Measurements from ENCODE around the gene STRA6.

Gene STRA6

DNA sequence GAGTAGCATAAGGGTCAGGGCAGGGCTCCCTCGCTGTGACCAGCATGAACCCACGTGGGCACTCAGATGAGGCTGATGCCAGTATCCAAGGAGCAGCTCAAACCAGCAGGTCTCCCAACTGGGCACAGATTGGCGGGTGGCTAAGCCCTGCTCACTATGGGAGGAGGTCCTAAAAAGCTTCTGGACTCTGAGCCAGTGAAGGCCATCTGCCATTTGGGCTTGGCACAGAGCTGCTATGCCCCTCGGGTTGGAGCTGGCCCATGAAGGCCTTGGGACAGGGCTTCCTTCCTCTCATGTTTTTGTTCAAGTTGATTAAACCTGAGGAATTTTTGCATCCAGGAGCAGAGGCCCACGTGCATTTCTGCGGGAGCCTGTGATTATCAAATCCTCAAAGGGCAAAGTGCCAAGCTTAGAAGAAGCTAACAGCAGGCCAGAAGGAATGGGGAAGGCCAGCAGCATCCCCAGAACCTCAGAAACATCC is 4.3 kb upstream of the STRA6 start:
- no peak for TF ChIP-seq EZH2 (IDR thresholded peaks at IDR 0.05)
- no peak for TF ChIP-seq FOXP2 (optimal IDR thresholded peaks at IDR 0.05; ENCODE audit: control extremely low read depth, extremely low read length, insufficient read depth)
- TF ChIP-seq POLR2AphosphoS5 (IDR thresholded peaks at IDR 0.05; ENCODE audit: borderline replicate concordance, low read depth, low read length), result no peak
- Histone ChIP-seq H3K27ac (no peak overlapping the region; the same call in 1 of the 2 replicates), H3K36me3 (ENCODE audit: insufficient read depth, low read length) (no peaks in the 10 kb centered on the region)

DNA sequence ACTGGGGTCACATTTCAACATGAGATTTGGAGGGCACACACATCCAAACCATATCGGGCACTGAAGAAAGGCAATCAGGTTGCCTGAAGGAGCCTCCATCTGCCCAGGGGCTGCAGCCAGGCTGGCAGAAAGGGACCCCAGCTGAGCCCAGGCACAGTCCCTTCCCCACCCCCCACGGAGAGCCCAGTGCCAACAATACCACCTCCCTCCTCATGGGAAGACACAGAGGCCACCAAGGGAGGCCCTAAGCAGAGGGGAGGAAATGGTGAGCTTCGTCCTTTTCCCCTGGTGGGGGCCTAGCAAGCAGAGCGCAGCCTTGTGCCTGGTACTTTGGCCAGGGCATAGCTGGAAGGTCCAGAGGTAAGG is 3.0 kb upstream of the STRA6 start:
- no peak for DNase-seq (ENCODE audit: low read depth, low spot score)
- Histone ChIP-seq H3K36me3 (ENCODE audit: insufficient read depth, low read length) (no peaks in the 10 kb centered on the region), H3K9me3 (ENCODE audit: low read depth, low read length) (no peaks in the 10 kb centered on the region), H3K4me3 (no peak overlapping the region), H3K27ac (no peak overlapping the region), H3K9ac (ENCODE audit: insufficient read length) (no peak overlapping the region)
- no peak for TF ChIP-seq FOXP2 (optimal IDR thresholded peaks at IDR 0.05; ENCODE audit: control extremely low read depth, extremely low read length, insufficient read depth)
- no peak for TF ChIP-seq EZH2 (IDR thresholded peaks at IDR 0.05)
- no peak for TF ChIP-seq POLR2AphosphoS5 (IDR thresholded peaks at IDR 0.05; ENCODE audit: borderline replicate concordance, low read depth, low read length)

More for the DNA sequence above, 4.3 kb upstream of the STRA6 start:
- no peak for DNase-seq (ENCODE audit: low read depth, low spot score)
- Histone ChIP-seq H3K4me3 (no peak overlapping the region), H3K9ac (ENCODE audit: insufficient read length) (no peak overlapping the region), H3K9me3 (ENCODE audit: low read depth, low read length) (no peaks in the 10 kb centered on the region)

DNA sequence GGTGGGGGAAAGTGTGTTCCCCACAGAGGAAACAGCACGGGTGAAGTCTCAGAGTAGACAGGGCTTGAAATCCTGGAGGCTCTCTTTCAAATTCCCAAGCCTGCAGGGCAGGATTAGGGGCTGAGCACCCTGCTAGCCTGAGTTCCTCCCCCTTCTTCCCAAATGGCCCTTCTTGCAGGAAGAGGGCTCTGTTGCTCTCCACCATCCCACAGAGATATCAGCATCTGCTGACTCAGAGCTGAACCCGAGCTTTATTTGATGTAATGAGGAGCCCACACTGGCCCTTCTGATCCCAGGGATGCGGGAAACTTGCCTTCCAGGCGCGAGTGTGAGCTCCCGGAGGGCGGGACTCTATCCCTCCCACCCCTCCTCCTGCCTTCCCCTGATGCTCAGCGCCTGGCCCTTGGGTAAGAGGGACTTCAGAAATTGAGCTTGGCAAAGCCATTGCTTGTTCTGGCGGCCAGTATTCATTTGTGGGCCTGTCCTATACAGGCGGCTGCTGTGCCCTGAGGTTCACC is 1.4 kb upstream of the STRA6 start:
- Histone ChIP-seq H3K36me3 (ENCODE audit: insufficient read depth, low read length) (no peaks in the 10 kb centered on the region), H3K9me3 (ENCODE audit: low read depth, low read length) (no peaks in the 10 kb centered on the region), H3K4me3 (peak overlapping the region; percentile 75), H3K9ac (ENCODE audit: insufficient read length) (no peak overlapping the region), H3K27ac (peak overlapping the region; percentile 92)
- TF ChIP-seq EZH2 (IDR thresholded peaks at IDR 0.05) (no peak), POLR2AphosphoS5 (IDR thresholded peaks at IDR 0.05; ENCODE audit: borderline replicate concordance, low read depth, low read length) (peak; percentile 56)
- DNase-seq (ENCODE audit: low read depth, low spot score), result no peak

DNA sequence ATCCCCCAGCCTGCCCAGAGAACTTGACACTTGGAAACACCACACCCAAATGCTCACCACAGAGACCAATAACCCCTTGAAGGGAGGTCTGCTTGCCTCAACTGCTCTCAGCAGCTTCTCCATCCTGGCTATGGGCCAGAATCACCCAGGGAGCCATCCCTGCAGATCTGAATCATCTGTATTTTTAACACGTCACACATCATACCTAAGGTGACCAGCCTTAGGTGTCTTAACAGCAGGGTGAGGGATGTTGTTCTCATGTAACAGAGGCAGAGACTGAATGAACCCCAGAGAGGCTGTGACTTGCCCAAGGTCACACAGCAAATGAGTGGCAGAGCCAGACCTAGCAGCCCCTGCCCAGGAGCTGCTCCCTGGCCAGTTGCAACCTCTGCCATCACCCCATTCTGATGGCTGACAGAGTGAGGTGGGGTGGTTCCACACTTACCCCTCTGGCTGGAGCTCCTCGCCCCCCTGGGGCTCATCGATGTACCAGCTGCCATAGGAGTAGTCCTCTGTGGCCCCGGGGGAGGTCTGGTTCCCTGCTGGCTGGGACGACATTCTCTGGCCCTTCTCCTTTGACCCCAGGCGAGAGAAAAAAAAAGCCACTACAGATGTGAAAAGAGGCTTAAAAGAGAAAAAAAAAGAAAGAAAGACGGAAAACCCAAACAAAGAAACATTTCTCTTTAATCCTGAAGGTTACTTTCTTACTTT is 722 bp downstream of the STRA6 start:
- Histone ChIP-seq H3K36me3 (ENCODE audit: insufficient read depth, low read length) (no peaks in the 10 kb centered on the region), H3K4me3 (peak overlapping the region; percentile 75), H3K27ac (peak overlapping the region; percentile 92; the same call in 1 of the 2 replicates), H3K9me3 (ENCODE audit: low read depth, low read length) (no peaks in the 10 kb centered on the region), H3K9ac (ENCODE audit: insufficient read length) (no peak overlapping the region)
- no peak for TF ChIP-seq FOXP2 (optimal IDR thresholded peaks at IDR 0.05; ENCODE audit: control extremely low read depth, extremely low read length, insufficient read depth)
- no peak for TF ChIP-seq POLR2AphosphoS5 (IDR thresholded peaks at IDR 0.05; ENCODE audit: borderline replicate concordance, low read depth, low read length)
- no peak for TF ChIP-seq EZH2 (IDR thresholded peaks at IDR 0.05)
- DNase-seq (ENCODE audit: low read depth, low spot score), result no peak

DNA sequence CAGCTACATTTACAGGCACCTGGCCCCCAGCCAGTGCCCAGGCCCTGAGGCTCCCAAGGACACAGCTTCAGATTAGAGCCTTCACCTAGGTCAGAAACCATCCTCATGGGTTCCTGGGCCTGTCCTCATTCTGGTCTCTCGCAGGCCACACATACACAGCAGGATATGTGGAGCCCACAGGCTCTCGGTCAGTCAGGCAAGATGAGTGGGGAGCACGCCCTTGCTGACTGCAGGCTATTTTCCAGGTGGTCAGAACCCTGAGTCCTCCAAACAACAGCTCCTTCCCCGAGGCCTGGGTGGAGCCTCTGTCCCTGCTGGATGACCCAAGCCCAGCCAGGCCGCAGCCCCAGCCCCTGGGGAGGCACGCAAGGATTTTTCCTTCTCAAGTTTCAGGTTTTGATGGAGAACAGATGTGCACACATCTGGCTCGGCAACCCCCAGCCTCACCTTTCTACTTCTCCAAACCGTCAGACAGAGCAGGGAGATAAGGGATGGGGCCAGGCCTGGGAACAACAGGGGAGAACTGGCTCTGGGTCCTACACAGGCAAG is 1.6 kb downstream of the STRA6 start:
- H3K9ac ChIP-seq (ENCODE audit: insufficient read length), result no peak overlapping the region
- no peak for TF ChIP-seq POLR2AphosphoS5 (IDR thresholded peaks at IDR 0.05; ENCODE audit: borderline replicate concordance, low read depth, low read length)
- TF ChIP-seq EZH2 (IDR thresholded peaks at IDR 0.05), result no peak
- TF ChIP-seq FOXP2 (optimal IDR thresholded peaks at IDR 0.05; ENCODE audit: control extremely low read depth, extremely low read length, insufficient read depth), result no peak

DNA sequence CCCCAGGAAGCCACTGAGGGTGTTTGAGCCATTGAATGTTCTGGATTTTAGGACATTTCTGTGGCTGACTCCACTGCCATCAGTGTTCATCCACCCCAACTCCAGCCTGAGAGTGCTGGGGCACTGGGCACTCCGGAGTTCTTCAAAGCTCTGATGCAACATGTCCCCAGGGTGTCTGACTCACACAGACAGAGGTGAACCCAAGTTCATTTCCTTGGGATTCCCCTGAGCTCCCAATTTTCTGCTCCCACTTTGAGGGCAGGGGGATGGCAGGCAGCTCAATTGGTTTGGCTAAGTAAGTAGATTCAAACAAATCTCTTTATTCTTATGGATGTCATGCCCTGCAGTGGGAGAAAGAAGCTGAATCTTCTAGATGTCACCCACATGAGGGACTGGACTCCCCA is 2.2 kb downstream of the STRA6 start:
- Histone ChIP-seq H3K36me3 (ENCODE audit: insufficient read depth, low read length) (no peaks in the 10 kb centered on the region), H3K4me3 (no peak overlapping the region), H3K27ac (no peak overlapping the region), H3K9me3 (ENCODE audit: low read depth, low read length) (no peaks in the 10 kb centered on the region), H3K9ac (ENCODE audit: insufficient read length) (no peak overlapping the region)
- TF ChIP-seq FOXP2 (optimal IDR thresholded peaks at IDR 0.05; ENCODE audit: control extremely low read depth, extremely low read length, insufficient read depth), result no peak
- no peak for TF ChIP-seq EZH2 (IDR thresholded peaks at IDR 0.05)
- no peak for TF ChIP-seq POLR2AphosphoS5 (IDR thresholded peaks at IDR 0.05; ENCODE audit: borderline replicate concordance, low read depth, low read length)
- DNase-seq (ENCODE audit: low read depth, low spot score), result no peak

More for the DNA sequence above, 1.6 kb downstream of the STRA6 start:
- no peak overlapping the region for H3K27ac ChIP-seq
- DNase-seq (ENCODE audit: low read depth, low spot score), result no peak
- no peak overlapping the region for H3K4me3 ChIP-seq
- H3K36me3 ChIP-seq (ENCODE audit: insufficient read depth, low read length), result no peaks in the 10 kb centered on the region
- H3K9me3 ChIP-seq (ENCODE audit: low read depth, low read length), result no peaks in the 10 kb centered on the region

DNA sequence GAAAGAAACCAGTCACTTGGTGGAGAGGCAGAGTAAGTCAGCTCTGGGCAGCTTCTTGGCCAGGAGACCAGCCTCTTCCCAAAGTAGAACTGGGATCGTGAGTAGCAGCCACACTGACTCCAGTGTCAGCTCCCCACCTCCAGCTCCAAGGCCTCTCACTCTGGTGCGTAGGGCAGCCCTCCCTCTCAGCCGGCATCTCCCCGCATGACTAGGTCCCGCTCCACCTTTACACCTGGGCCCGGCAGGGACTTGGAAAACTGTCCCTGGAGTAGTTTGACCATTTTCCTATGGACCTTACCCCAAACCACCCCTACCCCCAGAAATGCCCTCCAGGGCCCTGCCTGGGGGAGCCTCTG is 3.3 kb downstream of the STRA6 start:
- H3K4me3 ChIP-seq, result no peak overlapping the region
- no peaks in the 10 kb centered on the region for H3K36me3 ChIP-seq (ENCODE audit: insufficient read depth, low read length)
- no peak overlapping the region for H3K27ac ChIP-seq
- H3K9me3 ChIP-seq (ENCODE audit: low read depth, low read length), result no peaks in the 10 kb centered on the region
- no peak overlapping the region for H3K9ac ChIP-seq (ENCODE audit: insufficient read length)
- TF ChIP-seq POLR2AphosphoS5 (IDR thresholded peaks at IDR 0.05; ENCODE audit: borderline replicate concordance, low read depth, low read length), result no peak
- no peak for TF ChIP-seq EZH2 (IDR thresholded peaks at IDR 0.05)
- TF ChIP-seq FOXP2 (optimal IDR thresholded peaks at IDR 0.05; ENCODE audit: control extremely low read depth, extremely low read length, insufficient read depth), result no peak
- DNase-seq (ENCODE audit: low read depth, low spot score), result no peak

DNA sequence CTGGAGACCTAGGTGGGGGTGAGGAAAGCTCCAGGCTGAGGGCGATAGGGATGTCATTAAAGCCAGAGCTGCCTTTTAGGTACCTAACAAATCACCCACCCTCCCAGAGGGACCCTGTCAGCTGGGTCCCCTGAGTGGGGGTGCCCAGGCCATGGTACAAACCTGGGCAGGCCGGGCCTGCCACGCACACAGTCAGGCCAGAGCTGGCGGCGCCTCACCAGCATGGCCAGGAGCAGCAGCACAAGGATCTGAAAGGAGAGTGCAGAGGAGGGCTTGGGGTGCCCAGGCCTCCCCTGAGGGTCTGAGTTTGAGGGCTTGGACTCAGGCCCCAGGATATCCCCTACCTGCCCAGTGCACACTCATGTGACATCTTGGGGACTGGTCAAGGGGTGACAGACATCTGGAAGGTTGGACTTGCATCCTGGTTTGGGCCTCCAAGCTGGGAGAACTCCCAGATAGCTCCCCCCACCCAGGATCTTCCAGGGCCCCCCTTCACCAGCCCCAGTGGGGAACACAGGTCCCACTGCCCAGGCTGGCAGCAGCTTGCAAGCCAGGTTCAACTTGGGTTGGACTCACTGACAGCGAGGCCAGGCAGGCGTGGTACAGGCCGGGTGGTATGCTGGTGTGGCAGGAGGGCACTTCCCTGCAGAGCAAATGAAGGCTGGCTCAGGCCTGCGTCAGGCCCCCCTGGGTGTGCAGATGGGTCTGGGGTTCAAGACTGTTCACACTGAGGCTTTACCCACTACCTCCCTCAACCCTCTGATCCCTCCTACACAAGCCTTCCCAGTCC is 5.2 kb downstream of the STRA6 start:
- DNase-seq (ENCODE audit: low read depth, low spot score), result no peak
- Histone ChIP-seq H3K27ac (no peak overlapping the region), H3K9ac (ENCODE audit: insufficient read length) (no peak overlapping the region), H3K9me3 (ENCODE audit: low read depth, low read length) (no peaks in the 10 kb centered on the region), H3K4me3 (no peak overlapping the region), H3K36me3 (ENCODE audit: insufficient read depth, low read length) (no peaks in the 10 kb centered on the region)
- no peak for TF ChIP-seq POLR2AphosphoS5 (IDR thresholded peaks at IDR 0.05; ENCODE audit: borderline replicate concordance, low read depth, low read length)
- TF ChIP-seq EZH2 (IDR thresholded peaks at IDR 0.05), result no peak
- no peak for TF ChIP-seq FOXP2 (optimal IDR thresholded peaks at IDR 0.05; ENCODE audit: control extremely low read depth, extremely low read length, insufficient read depth)
